ENCODE measurements around the gene ARHGEF11. TPM values are rescaled to one million over a fixed set of nuclear protein-coding genes. Genes with fewer than 3 reads are reported as not detected.

The ARHGEF11 gene
- total RNA-seq, 2 donors from 2014 or later = 35.2 to 43.3 TPM

- no peak for DNase-seq
- Histone ChIP-seq H3K9ac (ENCODE audit: low read depth in 2 of 2, low read length in 2 of 2) (no peak overlapping the region), H3K27ac (no peak overlapping the region), H3K4me1 (no peaks in the 10 kb centered on the region), H3K4me3 (no peak overlapping the region), H3K9me3 (no peaks in the 10 kb centered on the region), H3K27me3 (no peaks in the 10 kb centered on the region), H3K36me3 (no peaks in the 10 kb centered on the region)
- no peak for TF ChIP-seq CTCF (IDR thresholded peaks at IDR 0.05)
- intact Hi-C loops (cut with DNase I) = no loop called here
Observed at GRCh38 chr1:157004327-157004726, 41.2 kb downstream of the ARHGEF11 start.

GRCh38 chr1:157001304-157001703 lies 44.2 kb downstream of the ARHGEF11 start:
- H3K36me3 ChIP-seq = no peaks in the 10 kb centered on the region
- no peak for TF ChIP-seq CTCF (IDR thresholded peaks at IDR 0.05)
- DNase-seq = no peak
- no peak overlapping the region for H3K27ac ChIP-seq
- no peaks in the 10 kb centered on the region for H3K27me3 ChIP-seq
- H3K4me3 ChIP-seq = no peak overlapping the region
- intact Hi-C loops (cut with DNase I) = no loop called here
- no peaks in the 10 kb centered on the region for H3K9me3 ChIP-seq
- no peak overlapping the region for H3K9ac ChIP-seq (ENCODE audit: low read depth in 2 of 2, low read length in 2 of 2)
- H3K4me1 ChIP-seq = no peaks in the 10 kb centered on the region

- no peaks in the 10 kb centered on the region for H3K36me3 ChIP-seq
- H3K9ac ChIP-seq (ENCODE audit: low read depth in 2 of 2, low read length in 2 of 2) = no peak overlapping the region
- H3K4me1 ChIP-seq = no peaks in the 10 kb centered on the region
- H3K27me3 ChIP-seq = no peaks in the 10 kb centered on the region
- H3K9me3 ChIP-seq = no peaks in the 10 kb centered on the region
- no peak for TF ChIP-seq CTCF (IDR thresholded peaks at IDR 0.05)
- intact Hi-C loops (cut with DNase I) = no loop called here
- H3K27ac ChIP-seq = no peak overlapping the region
- no peak for DNase-seq
- H3K4me3 ChIP-seq = no peak overlapping the region
Observed at GRCh38 chr1:157000686-157001085, 44.9 kb downstream of the ARHGEF11 start.

GRCh38 chr1:156999596-157000320 lies 45.8 kb downstream of the ARHGEF11 start:
- H3K9ac ChIP-seq (ENCODE audit: low read depth in 2 of 2, low read length in 2 of 2) = no peak overlapping the region
- DNase-seq = no peak
- no peak overlapping the region for H3K27ac ChIP-seq
- no peaks in the 10 kb centered on the region for H3K27me3 ChIP-seq
- H3K4me3 ChIP-seq = no peak overlapping the region
- H3K9me3 ChIP-seq = no peaks in the 10 kb centered on the region
- H3K36me3 ChIP-seq = no peaks in the 10 kb centered on the region
- H3K4me1 ChIP-seq = no peaks in the 10 kb centered on the region
- intact Hi-C loops (cut with DNase I) = no loop called here
- no peak for TF ChIP-seq CTCF (IDR thresholded peaks at IDR 0.05)

GRCh38 chr1:156998840-156999500 lies 46.6 kb downstream of the ARHGEF11 start:
- Histone ChIP-seq H3K4me1 (no peaks in the 10 kb centered on the region), H3K4me3 (no peak overlapping the region), H3K36me3 (no peaks in the 10 kb centered on the region), H3K27me3 (no peaks in the 10 kb centered on the region), H3K9me3 (no peaks in the 10 kb centered on the region), H3K27ac (no peak overlapping the region), H3K9ac (ENCODE audit: low read depth in 2 of 2, low read length in 2 of 2) (no peak overlapping the region)
- DNase-seq = no peak
- intact Hi-C loops (cut with DNase I) = no loop called here
- no peak for TF ChIP-seq CTCF (IDR thresholded peaks at IDR 0.05)

All from colonic mucosa (tissue), 4 donors.